Heart right ventricle (tissue), 16 donors: ENCODE results near the gene TAF1L. TPM values are rescaled to one million over a fixed set of nuclear protein-coding genes. Genes with fewer than 3 reads are reported as not detected.
"Not testable (repeated sequence)": the region's sequence is repeated elsewhere in the genome, so short reads cannot be mapped to it uniquely, and the experiment has no call there.

Experiments
- ATAC-seq, 8 donors: fragments of 200-7000 bp; cut with Tn5 transposase; one replicate each; pipeline ENCODE4 v1.9.1; 2020; ENCODE audit warnings: mild to moderate bottlenecking in 8 of 8, moderate library complexity in 8 of 8, moderate number of reproducible peaks in 1 of 8
- DNase-seq, 2 donors: peaks; one replicate each; pipeline ENCODE4 v3.0.0-alpha.2; 2020
- H3K27ac ChIP-seq, 10 donors: fragments of 200-600 bp; sonication (generic) in 2 of 10; one replicate each; pipeline versions ENCODE4 v1.5.0 to v1.8.0; 2020 to 2022; ENCODE audit warnings: mild to moderate bottlenecking in 3 of 10
- H3K27me3 ChIP-seq, 7 donors: fragments of 200-600 bp; one replicate each; pipeline ENCODE4 v1.8.0; 2021 to 2022; ENCODE audit warnings: mild to moderate bottlenecking in 2 of 7
- H3K36me3 ChIP-seq, 9 donors: fragments of 200-600 bp; sonication (generic) in 1 of 9; one replicate each; pipeline versions ENCODE4 v1.5.0 to v1.8.0; 2020 to 2022; ENCODE audit warnings: mild to moderate bottlenecking in 2 of 9
- H3K4me1 ChIP-seq, 9 donors: fragments of 200-600 bp; sonication (generic) in 1 of 9; one replicate each; pipeline versions ENCODE4 v1.5.0 to v1.8.0; 2020 to 2022; ENCODE audit warnings: mild to moderate bottlenecking in 4 of 9
- H3K4me3 ChIP-seq, 10 donors: fragments of 200-600 bp; sonication (generic) in 2 of 10; one replicate each; pipeline versions ENCODE4 v1.5.0 to v1.8.0; 2020 to 2022; ENCODE audit warnings: mild to moderate bottlenecking in 7 of 10, moderate library complexity in 2 of 10
- H3K9me3 ChIP-seq, 11 donors: fragments of 200-600 bp in 10 of 11; sonication (generic) in 2 of 11; one replicate each; pipeline versions ENCODE4 v1.5.0 to v1.8.0; 2013 to 2022; ENCODE audit warnings: mild to moderate bottlenecking in 2 of 11, control low read depth in 1 of 11, moderate library complexity in 1 of 11
- CTCF ChIP-seq, 9 donors: fragments of 200-600 bp; sonication (generic) in 2 of 9; IDR thresholded peaks; one replicate each; pipeline versions ENCODE4 v1.5.0 to v1.8.0; 2021 to 2022; ENCODE audit warnings: antibody characterized with exemption in 9 of 9, mild to moderate bottlenecking in 5 of 9, moderate library complexity in 1 of 9
- WGBS, 2 donors: extraction: QIAGEN DNeasy Blood & Tissue Kit; methylation state at CpG; one replicate each; pipeline ENCODE4 v1.1.7; 2013; ENCODE audit warnings: inconsistent platforms in 1 of 2; 5-methylcytosine and 5-hydroxymethylcytosine counted together
- intact Hi-C, 10 donors: fragments of 100-400 bp; cut with DNase I; formaldehyde crosslinking; loops; one replicate each; pipeline versions ENCODE4 v1.11.1 to v1.14.2; 2022
- polyA plus RNA-seq, 2 donors: library from polyadenylated mRNA; stranded (reverse); fragments of 200-250 nt; gene quantifications; one replicate each; pipeline ENCODE4 v1.2.3, GENCODE V29; 2013
- total RNA-seq, 10 donors: library from RNA; stranded (reverse); fragmentation: NEBNext Ultra II Directional in 3 of 10; extraction: Animal tissue kit (Norgen Biotek cat#: 25700) in 3 of 10; gene quantifications; one replicate each; pipeline versions ENCODE4 v1.2.1 to v1.2.4, GENCODE V29; 2021 to 2023
- donor health status: Arrhythmogenic right ventricular cardiomyopathy.
- donor health status: ischemic (EF 13 %, LVEDD 7.1; RV severe dilation, severe dysfunction).
- donor health status: healthy with polysubstance abuse.
- donor health status: DM: no; HTN: yes; CAD: no.
- donor health status: DM: no; HTN: no; CAD: no.
- donor health status: ischemic (EF 25% LVEDD 6.9; RV normal size, moderate dysfunction).
- donor health status: ischemic (EF 25% LVEDD 5.7; RV mildly dilated, moderate dysfunction).
- donor health status: healthy.
- donor health status: DM: yes; HTN: yes; CAD: no.
- donor health status: Ischemic cardiomyopathy.
- donor health status: ischemic (EF 35%, LVEDD 5.7; RV mildly dilated, moderate dysfunction).
- donor health status: nonischemic (EF 11% LVEDD 7.7; RV severe dilation, severe dysfunction).
- donor health status: DM: yes; HTN: yes; CAD: no.
- donor health status: PGD.
- donor health status: ischemic (EF 29% LVEDD 5.4; RV normal size, mild dysfunction).
- donor health status: nonischemic (EF 23%, LVEDD 6.1; RV moderate dilation, normal function).

TAF1L gene
- total and polyA plus RNA-seq, 12 donors = under 0.01 TPM; not detected in 11

GRCh38 chr9:32622948-32623347 is 12.5 kb downstream of the TAF1L start:
- TF ChIP-seq CTCF (IDR thresholded peaks at IDR 0.05) = no peak
- WGBS, 2 donors = 67 to 68% methylated on average over 1 of the region's 1 CpG

DNA sequence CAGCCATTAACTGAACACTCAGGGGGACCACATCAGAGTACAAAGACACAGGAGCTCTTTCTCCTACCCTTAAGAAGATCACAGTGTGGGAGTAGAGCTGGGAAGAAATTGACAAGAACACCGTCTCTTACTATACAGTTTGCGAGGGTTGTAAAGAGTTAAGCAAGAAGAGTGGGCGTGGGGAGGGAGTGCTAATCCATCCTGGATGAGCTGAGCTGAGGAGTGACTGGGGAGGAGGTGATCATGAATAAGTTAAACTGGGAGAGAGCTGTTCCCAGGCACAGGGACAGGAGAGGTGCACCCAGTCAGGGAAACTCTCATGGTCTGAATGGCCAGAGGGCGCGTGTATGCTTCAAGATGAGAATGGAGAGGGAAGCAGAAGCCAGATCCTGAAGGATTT is 17.2 kb downstream of the TAF1L start:
- no peak for DNase-seq
- no peaks in the 10 kb centered on the region for H3K4me1 ChIP-seq
- no peak for TF ChIP-seq CTCF (IDR thresholded peaks at IDR 0.05)
- no peak overlapping the region for H3K4me3 ChIP-seq
- no peak overlapping the region for H3K27ac ChIP-seq
- H3K27me3 ChIP-seq = peaks cover 0 to 48% (median 18%) of the 10 kb centered on the region in 7 donors
- 70 to 82% methylated on average over 5 of the region's 5 CpGs for WGBS, 2 donors
- H3K9me3 ChIP-seq = no peaks in the 10 kb centered on the region
- intact Hi-C loops = no loop called here
- H3K36me3 ChIP-seq = no peaks in the 10 kb centered on the region
- no peak for ATAC-seq

More at GRCh38 chr9:32622948-32623347, 12.5 kb downstream of the TAF1L start:
- DNase-seq = no peak
- Histone ChIP-seq H3K27me3 (peaks cover 0 to 42% (median 8%) of the 10 kb centered on the region in 7 donors), H3K27ac (no peak overlapping the region), H3K4me3 (no peak overlapping the region), H3K9me3 (no peaks in the 10 kb centered on the region), H3K4me1 (no peaks in the 10 kb centered on the region), H3K36me3 (no peaks in the 10 kb centered on the region)
- no peak for ATAC-seq
- intact Hi-C loops = no loop called here

GRCh38 chr9:32606811-32607210 is 28.7 kb downstream of the TAF1L start:
- H3K36me3 ChIP-seq = no peaks in the 10 kb centered on the region
- H3K4me1 ChIP-seq = no peaks in the 10 kb centered on the region
- no peak overlapping the region for H3K4me3 ChIP-seq
- 71 to 78% methylated on average over 2 of the region's 2 CpGs for WGBS, 2 donors
- ATAC-seq = no peak
- H3K27ac ChIP-seq = no peak overlapping the region
- H3K9me3 ChIP-seq = peaks cover 0 to 7% (median 0%) of the 10 kb centered on the region in 11 donors
- H3K27me3 ChIP-seq = peaks cover 0 to 8% (median 0%) of the 10 kb centered on the region in 7 donors
- intact Hi-C loops = no loop called here
- no peak for DNase-seq
- no peak for TF ChIP-seq CTCF (IDR thresholded peaks at IDR 0.05)

DNA sequence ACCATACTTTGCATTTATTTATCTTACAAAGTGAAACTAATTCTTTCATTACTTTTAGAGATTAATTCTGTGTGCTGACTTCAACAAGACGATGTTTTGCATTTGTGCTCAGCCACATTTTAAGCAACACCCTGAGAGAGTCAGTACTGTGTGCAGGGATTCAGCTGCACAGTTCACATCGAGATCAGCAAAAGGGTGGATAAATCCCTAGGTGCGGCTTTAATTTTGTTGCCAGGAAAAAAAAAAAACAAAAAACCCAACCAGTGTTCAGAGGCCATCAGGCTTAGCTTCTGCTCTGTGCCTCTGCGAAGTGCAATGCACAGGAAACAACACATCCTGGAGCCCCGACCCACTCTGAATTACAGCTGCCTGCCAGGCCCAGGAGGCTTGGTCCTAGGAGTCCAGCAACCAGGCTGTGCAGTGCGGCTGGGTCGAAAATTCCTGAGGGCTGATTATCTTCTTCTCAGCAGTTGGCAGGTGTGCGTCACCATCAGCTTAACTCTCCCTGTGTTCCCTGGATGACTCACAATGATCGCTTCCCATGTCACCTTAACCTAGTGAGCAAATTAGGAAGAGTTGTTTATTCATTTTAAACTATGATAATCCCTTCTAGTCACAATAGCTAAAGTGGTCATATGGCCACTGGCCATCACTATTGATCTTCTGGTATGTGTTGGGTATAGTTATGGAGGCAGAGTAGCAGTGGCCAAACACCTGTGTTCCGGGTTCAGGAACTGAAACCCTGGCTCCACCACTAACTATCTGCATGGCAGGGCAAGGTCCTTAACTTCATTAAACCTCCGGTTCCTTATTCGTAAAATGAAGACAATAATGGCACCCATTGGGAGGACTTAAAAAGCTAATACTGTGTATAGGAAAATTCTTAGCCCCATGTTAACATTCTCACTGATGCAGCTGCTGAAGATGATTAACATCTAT is 31.3 kb downstream of the TAF1L start:
- peaks cover 0 to 13% (median 0%) of the 10 kb centered on the region in 7 donors for H3K27me3 ChIP-seq
- no peak overlapping the region for H3K27ac ChIP-seq
- H3K9me3 ChIP-seq = peaks cover 0 to 7% (median 0%) of the 10 kb centered on the region in 11 donors
- no peak overlapping the region for H3K4me3 ChIP-seq
- no peak for TF ChIP-seq CTCF (IDR thresholded peaks at IDR 0.05)
- no peaks in the 10 kb centered on the region for H3K36me3 ChIP-seq
- ATAC-seq (peak in 1 of 8 donors; percentile 18), DNase-seq (no peak)
- 67 to 76% methylated on average over 12 of the region's 12 CpGs for WGBS, 2 donors
- H3K4me1 ChIP-seq = no peaks in the 10 kb centered on the region
- intact Hi-C loops = no loop called here

DNA sequence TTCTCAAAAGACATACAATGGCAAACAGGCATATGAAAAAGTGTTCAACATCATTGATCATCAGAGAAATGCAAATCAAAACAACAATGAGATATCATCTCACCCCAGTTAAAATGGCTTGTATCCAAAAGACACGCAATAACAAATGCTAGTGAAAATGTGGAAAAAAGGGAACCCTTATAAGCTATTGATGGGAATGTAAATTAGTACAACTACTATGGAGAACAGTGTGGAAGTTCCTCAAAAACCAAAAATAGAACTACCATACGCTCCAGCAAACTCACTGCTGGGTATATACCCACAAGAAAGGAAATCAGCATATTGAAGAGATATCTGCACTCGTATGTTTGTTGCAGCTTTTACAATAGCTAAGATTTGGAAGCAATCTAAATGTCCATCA is 36.4 kb downstream of the TAF1L start:
- not testable (repeated sequence) for H3K27ac ChIP-seq, H3K4me3 ChIP-seq, H3K4me1 ChIP-seq, DNase-seq, ATAC-seq, H3K9me3 ChIP-seq, H3K36me3 ChIP-seq
- 70 to 71% methylated on average over 3 of the region's 3 CpGs for WGBS, 2 donors
- intact Hi-C loops = loop anchor here in 1 of 10 donors (10.0 kb wide), 1 partner anchor 176 kb away; no protein-coding TSS in a partner anchor
- H3K27me3 ChIP-seq = peaks cover 0 to 15% (median 0%) of the 10 kb centered on the region in 7 donors
